Epidermal melanocyte (primary cell): ENCODE results near the gene TPPP2.
"Not testable (repeated sequence)": the region's sequence is repeated elsewhere in the genome, so short reads cannot be mapped to it uniquely, and the experiment has no call there.

Experiments used
- DNase-seq: peaks from one replicate; pipeline ENCODE4 v3.0.0; 2011; ENCODE audit warnings: low spot score; ENCODE audit not compliant: insufficient read length

The TPPP2 gene

GRCh38 chr14:21037156-21037555, 7.1 kb downstream of the TPPP2 start:
- no peak for DNase-seq

GRCh38 chr14:21038441-21039422, 8.7 kb downstream of the TPPP2 start:
- peak; percentile 47 for DNase-seq

- peak; percentile 80 for DNase-seq
Measured at GRCh38 chr14:21039585-21040369, 9.8 kb downstream of the TPPP2 start.

- no peak for DNase-seq
Measured at GRCh38 chr14:21040370-21040925, 10.4 kb downstream of the TPPP2 start.

GRCh38 chr14:21040941-21041340, 10.9 kb downstream of the TPPP2 start:
- DNase-seq = not testable (repeated sequence)

GRCh38 chr14:21041676-21042433, 11.8 kb downstream of the TPPP2 start, which contains the start of gene RNASE7:
Gene RNASE7, plus strand, starts transcription at chr14:21042362. Its CDS starts 631 bp downstream, at chr14:21042993.
- DNase-seq = no peak

GRCh38 chr14:21042918-21043317, 12.9 kb downstream of the TPPP2 start:
- no peak for DNase-seq

- no peak for DNase-seq
Measured at GRCh38 chr14:21043387-21043973, 13.5 kb downstream of the TPPP2 start.

GRCh38 chr14:21043974-21044618, 14.1 kb downstream of the TPPP2 start:
- no peak for DNase-seq

- DNase-seq = no peak
Measured at GRCh38 chr14:21047378-21047781, 17.4 kb downstream of the TPPP2 start.

- no peak for DNase-seq
Measured at GRCh38 chr14:21048638-21049037, 18.6 kb downstream of the TPPP2 start.

GRCh38 chr14:21049271-21049673, 19.3 kb downstream of the TPPP2 start:
- no peak for DNase-seq

- no peak for DNase-seq
Measured at GRCh38 chr14:21050597-21050996, 20.6 kb downstream of the TPPP2 start.

GRCh38 chr14:21053184-21054122, 23.4 kb downstream of the TPPP2 start:
- DNase-seq = no peak

GRCh38 chr14:21054123-21054767, 24.2 kb downstream of the TPPP2 start:
- no peak for DNase-seq

- DNase-seq = no peak
Measured at GRCh38 chr14:21054768-21055145, 24.7 kb downstream of the TPPP2 start.

GRCh38 chr14:21055432-21056117, 25.6 kb downstream of the TPPP2 start:
- no peak for DNase-seq
